ENCODE data around the gene REPIN1. TPM values are rescaled to one million over a fixed set of nuclear protein-coding genes. Genes with fewer than 3 reads are reported as not detected.
A peak's percentile ranks its signal among the peaks of the same experiment; 100 is the strongest.

Gene REPIN1
- total and polyA plus RNA-seq, 9 of the 15 experiments (the other 6 are each of a cell fraction or from before 2014, with no cell fraction given): 8.1 to 283 (median 94.3) TPM

- TF ChIP-seq ZNF407 (IDR thresholded peaks at IDR 0.05; ENCODE audit: low read depth): no peak
- TF ChIP-seq C11orf30 (IDR thresholded peaks at IDR 0.05; ENCODE audit: low read depth): no peak
- no peak for TF ChIP-seq ZNF212 (CRISPR knock-in tag; IDR thresholded peaks at IDR 0.05)
- TF ChIP-seq HDAC1 (IDR thresholded peaks at IDR 0.05): peak; percentile 25 to 50; a peak in 1 of 4 replicates
- no peak for TF ChIP-seq TAF9B (IDR thresholded peaks at IDR 0.05; ENCODE audit: partially characterized antibody)
- no peak for TF ChIP-seq ZNF655 (CRISPR knock-in tag; IDR thresholded peaks at IDR 0.05)
- TF ChIP-seq RCOR1 (IDR thresholded peaks at IDR 0.05; ENCODE audit: borderline replicate concordance in 1 of 2, low read depth in 2 of 2, low read length in 2 of 2): peak; percentile 35 to 60; a peak in 2 of 4 replicates
- TF ChIP-seq PHTF2 (CRISPR knock-in tag; IDR thresholded peaks at IDR 0.05): no peak
- peak; percentile 98 for TF ChIP-seq FOXJ2 (tag; IDR thresholded peaks at IDR 0.05)
- TF ChIP-seq CTBP1 (IDR thresholded peaks at IDR 0.05; ENCODE audit: borderline replicate concordance): 0 out of 2 replicates have a peak, but pooled peaks have one; percentile 24
- peak; percentile 68 for TF ChIP-seq ELF1 (tag; IDR thresholded peaks at IDR 0.05)
- TF ChIP-seq KDM1A (IDR thresholded peaks at IDR 0.05): peak; percentile 82 to 87
- no peak for TF ChIP-seq CSDE1 (IDR thresholded peaks at IDR 0.05)
- TF ChIP-seq SMARCB1 (IDR thresholded peaks at IDR 0.05; ENCODE audit: insufficient read length, low read depth): no peak
- TF ChIP-seq MECOM (CRISPR knock-in tag; IDR thresholded peaks at IDR 0.05): no peak
- TF ChIP-seq EGR1 (conservative IDR thresholded peaks at IDR 0.05): 0 out of 2 replicates have a peak, but pooled peaks have one; percentile 8
- TF ChIP-seq ZBTB43 (CRISPR knock-in tag; IDR thresholded peaks at IDR 0.05): 0 out of 2 replicates have a peak, but pooled peaks have one; percentile 51
- TF ChIP-seq PHB2 (IDR thresholded peaks at IDR 0.05; ENCODE audit: low read depth): no peak
- no peak for TF ChIP-seq RB1 (IDR thresholded peaks at IDR 0.05; ENCODE audit: low read depth)
These were observed 2.8 kb upstream of the REPIN1 start (continued) for GRCh38 chr7:150365673-150366398.

Measured in K562 (cell line).